ENCODE data around the gene IFITM5. TPM values are rescaled to one million over a fixed set of nuclear protein-coding genes. Genes with fewer than 3 reads are reported as not detected.

Gene IFITM5
- total and polyA plus RNA-seq, 2 of the 8 experiments (the other 6 are each of a cell fraction or from before 2014, with no cell fraction given): not detected

DNA sequence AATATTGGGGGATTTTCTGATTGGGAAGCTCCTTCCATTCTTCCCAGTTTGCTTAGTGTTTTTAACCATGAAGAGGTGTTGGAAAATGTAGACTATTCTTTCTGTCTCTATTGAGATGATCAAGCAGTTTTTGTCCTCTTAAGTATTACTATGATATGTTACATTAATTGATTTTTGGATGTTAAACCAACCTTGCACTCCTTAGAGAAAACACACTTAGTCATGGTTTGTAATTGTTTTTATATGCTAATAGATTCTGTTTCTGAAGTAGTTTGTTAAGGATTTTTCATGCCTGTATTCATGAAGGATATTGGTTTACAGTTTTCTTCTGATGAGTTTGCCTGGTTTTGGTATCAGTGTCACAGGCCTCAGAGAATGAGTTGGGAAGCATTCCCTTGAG lies 23.1 kb downstream of the IFITM5 start:
- Histone ChIP-seq H3K79me1 (ENCODE audit: low read depth, low read length) (no peaks in the 10 kb centered on the region), H3K4me2 (ENCODE audit: insufficient read depth in 1 of 2, low read depth in 2 of 2, low read length in 2 of 2) (no peak overlapping the region), H3K18ac (ENCODE audit: extremely low read depth, low read length) (no peak overlapping the region), H3K23ac (ENCODE audit: insufficient read length) (no peak overlapping the region), H4K8ac (ENCODE audit: extremely low read depth, insufficient read depth, low read length) (no peak overlapping the region), H3K79me2 (ENCODE audit: control insufficient read depth in 1 of 2, insufficient read depth in 2 of 2, low read length in 2 of 2) (no peaks in the 10 kb centered on the region), H2BK20ac (ENCODE audit: low read length) (no peak overlapping the region), H2AFZ (ENCODE audit: low read length) (no peak overlapping the region), H2AK5ac (ENCODE audit: low read depth, low read length) (no peak overlapping the region), H3K23me2 (ENCODE audit: low read depth, low read length) (no peaks in the 10 kb centered on the region), H3K36me3 (ENCODE audit: control insufficient read depth in 2 of 4, insufficient read depth in 4 of 4, low read length in 3 of 4) (no peaks in the 10 kb centered on the region), H3K4me3 (ENCODE audit: extremely low read depth in 1 of 4, insufficient read depth in 2 of 4, low read depth in 3 of 4, low read length in 4 of 4) (no peak overlapping the region), H2BK120ac (replicated peaks; ENCODE audit: low read depth, low read length) (no peak overlapping the region), H4K91ac (replicated peaks; ENCODE audit: insufficient read length, low read length) (no peak overlapping the region), H3K27ac (ENCODE audit: low read depth, low read length) (no peak overlapping the region), H2BK12ac (ENCODE audit: low read depth, low read length) (no peak overlapping the region), H3K9ac (replicated peaks in 1 of 4; ENCODE audit: extremely low read depth in 1 of 4, low read depth in 3 of 4, low read length in 3 of 4) (no peak overlapping the region), H3K56ac (replicated peaks; ENCODE audit: insufficient read length, low read depth, low read length) (no peak overlapping the region), H3K14ac (ENCODE audit: insufficient read length) (no peak overlapping the region), H4K5ac (ENCODE audit: insufficient read length, low read depth, low read length) (no peak overlapping the region), H2BK15ac (ENCODE audit: low read length) (no peak overlapping the region), H3K9me3 (ENCODE audit: insufficient read depth in 2 of 2, low read depth in 1 of 2, low read length in 1 of 2) (no peaks in the 10 kb centered on the region), H3K27me3 (replicated peaks in 1 of 4; ENCODE audit: control insufficient read depth in 3 of 4, extremely low read depth in 1 of 4, insufficient read depth in 3 of 4, low read length in 3 of 4) (peaks cover 0 to 3% (median 1%) of the 10 kb centered on the region in 4 experiments; a peak in 2 of 7 replicates), H3K4ac (replicated peaks; ENCODE audit: insufficient read length, low read depth, low read length) (no peak overlapping the region), H2BK5ac (ENCODE audit: low read depth, low read length) (no peak overlapping the region), H4K20me1 (replicated peaks in 1 of 2; ENCODE audit: control insufficient read depth in 1 of 2, insufficient read depth in 2 of 2, low read length in 2 of 2) (no peaks in the 10 kb centered on the region), H3K4me1 (replicated peaks in 1 of 4; ENCODE audit: control insufficient read depth in 3 of 4, insufficient read depth in 4 of 4, low read length in 3 of 4) (peaks cover 0 to 3% (median under 1%) of the 10 kb centered on the region in 4 experiments; a peak in 3 of 7 replicates)
- POLR2A ChIA-PET (ENCODE audit: partially characterized antibody): interaction anchor here (1.3 kb wide), 1 partner anchor 9 kb away, joined by 4 read pairs; no protein-coding TSS in a partner anchor
- FAIRE-seq (no peak), DNase-seq (ENCODE audit: low read depth in 1 of 2, low spot score in 2 of 2) (no peak)
- CTCF ChIA-PET (ENCODE audit: partially characterized antibody): interaction anchor here (0.9 to 7.0 kb wide), 3 partner anchors 15 to 87 kb away, joined by 4 to 36 read pairs (median 5); no protein-coding TSS in a partner anchor
- no peak for TF ChIP-seq TBP (IDR thresholded peaks at IDR 0.05; ENCODE audit: low read depth, low read length)
- no peak for TF ChIP-seq SIX5 (IDR thresholded peaks at IDR 0.05; ENCODE audit: low read depth, low read length)
- TF ChIP-seq RAD21 (IDR thresholded peaks at IDR 0.05 in 1 of 2, conservative IDR thresholded peaks at IDR 0.05 in 1 of 2; ENCODE audit: low read depth in 2 of 2, low read length in 2 of 2): no peak
- no peak for TF ChIP-seq RNF2 (IDR thresholded peaks at IDR 0.05; ENCODE audit: borderline replicate concordance, low read depth, low read length, missing control alignments, poor library complexity, severe bottlenecking)
- TF ChIP-seq NANOG (IDR thresholded peaks at IDR 0.05; ENCODE audit: insufficient read depth, low read depth, low read length, poor library complexity, severe bottlenecking): no peak
